GM18508 (cell line): ENCODE data around the gene BCAS1.

Source experiments
- ATAC-seq: cut with Tn5 transposase; IDR thresholded peaks from one replicate; pipeline ENCODE4 v1.9.1; 2021; ENCODE audit warnings: moderate number of reproducible peaks; ENCODE audit not compliant: insufficient read depth, unreplicated experiment

Gene BCAS1

GRCh38 chr20:53899351-53900167, 170.8 kb downstream of the BCAS1 start:
- peak; percentile 46 for ATAC-seq

- ATAC-seq = no peak
Measured at GRCh38 chr20:53898556-53898931, 171.8 kb downstream of the BCAS1 start.

GRCh38 chr20:53897884-53898555, 172.4 kb downstream of the BCAS1 start:
- no peak for ATAC-seq

GRCh38 chr20:53896647-53897046, 173.7 kb downstream of the BCAS1 start:
- ATAC-seq = no peak

- ATAC-seq = no peak
Measured at GRCh38 chr20:53896041-53896440, 174.4 kb downstream of the BCAS1 start.

GRCh38 chr20:53895385-53895755, 175.0 kb downstream of the BCAS1 start:
- ATAC-seq = no peak

GRCh38 chr20:53894707-53895384, 175.5 kb downstream of the BCAS1 start:
- ATAC-seq = no peak
